GM23338 (cell line): ENCODE measurements around the gene MEGF11. TPM values are rescaled to one million over a fixed set of nuclear protein-coding genes. Genes with fewer than 3 reads are reported as not detected.

Source experiments
- ATAC-seq: fragments of 200-7000 bp; cut with Tn5 transposase; 3 replicates; pipeline ENCODE4 v1.9.1; 2020
- DNase-seq: peaks from one replicate; pipeline ENCODE4 v3.0.0-alpha.2; 2015; ENCODE audit warnings: low spot score
- H2AFZ ChIP-seq: fragments of 200-600 bp; sonication (generic); 2 replicates; pipeline ENCODE4 v1.8.0; 2016; ENCODE audit warnings: antibody characterized with exemption, mild to moderate bottlenecking, moderate library complexity
- H3F3A ChIP-seq: fragments of 200-600 bp; sonication (generic); replicated peaks from 2 replicates; pipeline ENCODE4 v1.8.0; 2017; ENCODE audit warnings: antibody characterized with exemption, mixed run types, low read depth
- H3K27ac ChIP-seq: fragments of 200-600 bp; sonication (generic); 2 replicates; pipeline ENCODE4 v1.6.1; 2016; ENCODE audit warnings: low read depth
- H3K27me3 ChIP-seq: fragments of 200-600 bp; sonication (generic); 2 replicates; pipeline ENCODE4 v1.8.0; 2016; ENCODE audit warnings: mild to moderate bottlenecking, mixed run types, moderate library complexity; ENCODE audit not compliant: insufficient read depth
- H3K36me3 ChIP-seq: fragments of 200-600 bp; sonication (generic); 2 replicates; pipeline ENCODE4 v1.8.0; 2016; ENCODE audit warnings: mild to moderate bottlenecking; ENCODE audit not compliant: insufficient read depth
- H3K4me1 ChIP-seq: fragments of 200-600 bp; sonication (generic); 2 replicates; pipeline ENCODE4 v1.8.0; 2016; ENCODE audit warnings: mild to moderate bottlenecking, moderate library complexity; ENCODE audit not compliant: insufficient read depth
- H3K4me2 ChIP-seq: fragments of 200-600 bp; sonication (generic); 2 replicates; pipeline ENCODE4 v1.7.1; 2017; ENCODE audit warnings: mixed run types
- H3K4me3 ChIP-seq: fragments of 200-600 bp; sonication (generic); 2 replicates; pipeline ENCODE4 v1.6.1; 2016; ENCODE audit warnings: mixed run types
- H3K79me2 ChIP-seq: fragments of 200-600 bp; sonication (generic); replicated peaks from 2 replicates; pipeline ENCODE4 v1.8.0; 2017; ENCODE audit warnings: mild to moderate bottlenecking; ENCODE audit not compliant: insufficient read depth
- H3K9me2 ChIP-seq: fragments of 200-600 bp; sonication (generic); 2 replicates; pipeline ENCODE4 v1.8.0; 2017; ENCODE audit not compliant: insufficient read depth
- H4K20me1 ChIP-seq: fragments of 200-600 bp; sonication (generic); replicated peaks from 2 replicates; pipeline ENCODE4 v1.8.0; 2017; ENCODE audit warnings: mild to moderate bottlenecking; ENCODE audit not compliant: insufficient read depth
- H3K27ac Mint-ChIP-seq: 2 replicates; pipeline ENCODE4 v1.8.0; 2020; ENCODE audit warnings: inconsistent platforms, mild to moderate bottlenecking, moderate library complexity, mixed read lengths
- H3K27me3 Mint-ChIP-seq: 3 replicates; pipeline ENCODE4 v1.8.0; 2022; ENCODE audit warnings: low read depth, mild to moderate bottlenecking, moderate library complexity, mixed read lengths, inconsistent platforms; ENCODE audit not compliant: insufficient read depth, poor library complexity
- H3K36me3 Mint-ChIP-seq: 3 replicates; pipeline ENCODE4 v1.8.0; 2021; ENCODE audit warnings: low read depth, mild to moderate bottlenecking, inconsistent platforms, moderate library complexity, mixed read lengths
- H3K4me1 Mint-ChIP-seq: 3 replicates; pipeline ENCODE4 v1.8.0; 2020; ENCODE audit warnings: mild to moderate bottlenecking, inconsistent platforms, mixed read lengths
- H3K4me3 Mint-ChIP-seq: 3 replicates; pipeline ENCODE4 v1.8.0; 2021; ENCODE audit warnings: moderate library complexity, mild to moderate bottlenecking, inconsistent platforms, mixed read lengths
- H3K9me3 Mint-ChIP-seq: 3 replicates; pipeline ENCODE4 v1.8.0; 2020; ENCODE audit warnings: moderate library complexity, mild to moderate bottlenecking, inconsistent platforms, mixed read lengths
- CREB1 ChIP-seq: fragments of 250-450 bp; sonication (Bioruptor Pico); IDR thresholded peaks from 2 replicates; pipeline ENCODE4 v1.5.0; 2020; ENCODE audit warnings: low read depth, mild to moderate bottlenecking, moderate library complexity
- EZH2 ChIP-seq: fragments of 200-600 bp; sonication (generic); IDR thresholded peaks from one replicate; pipeline ENCODE4 v1.8.0; 2017; ENCODE audit warnings: antibody characterized with exemption, mild to moderate bottlenecking, low read depth; ENCODE audit not compliant: unreplicated experiment
- EZH2phosphoT487 ChIP-seq: fragments of 200-600 bp; sonication (generic); IDR thresholded peaks from one replicate; pipeline ENCODE4 v1.8.1; 2018; ENCODE audit warnings: antibody characterized with exemption; ENCODE audit not compliant: unreplicated experiment
- JUNB ChIP-seq: IDR thresholded peaks from one replicate; pipeline ENCODE4 v1.6.1; 2016; ENCODE audit warnings: antibody characterized with exemption; ENCODE audit not compliant: unreplicated experiment
- NANOG ChIP-seq: IDR thresholded peaks from 2 replicates; pipeline ENCODE4 v1.6.1; 2016; ENCODE audit warnings: antibody characterized with exemption, borderline replicate concordance
- POLR2AphosphoS5 ChIP-seq: IDR thresholded peaks from 2 replicates; pipeline ENCODE4 v1.6.1; 2016; ENCODE audit warnings: antibody characterized with exemption, low read depth
- STAT1 ChIP-seq: IDR thresholded peaks from one replicate; pipeline ENCODE4 v1.6.1; 2016; ENCODE audit warnings: antibody characterized with exemption; ENCODE audit not compliant: unreplicated experiment
- ZNF114 ChIP-seq: fragments of 250-450 bp; sonication (Bioruptor Pico); IDR thresholded peaks from 2 replicates; pipeline ENCODE4 v1.5.0; 2020; ENCODE audit warnings: mild to moderate bottlenecking, moderate library complexity
- ZNF331 ChIP-seq: fragments of 250-450 bp; sonication (Bioruptor Pico); IDR thresholded peaks from 2 replicates; pipeline ENCODE4 v1.5.0; 2020; ENCODE audit warnings: low read depth, mild to moderate bottlenecking, moderate library complexity
- polyA plus RNA-seq: library from polyadenylated mRNA; unstranded; fragments of >200 nt; fragmentation: Nextera tagmentation; extraction: Ambion mirVana; gene quantifications from 2 replicates; pipeline ENCODE4 v1.2.1, GENCODE V29; 2016
- total RNA-seq: library from RNA; depleted of rRNA; stranded (reverse); fragments of >200 nt; shearing (Covaris generic); gene quantifications from 2 replicates; pipeline ENCODE4 v1.2.3, GENCODE V29; 2014
- TF ChIP-seq, protein P1 (sequence below): IDR thresholded peaks from 2 replicates; pipeline ENCODE4 v1.6.1; 2016; ENCODE audit warnings: antibody characterized with exemption
- TF ChIP-seq, protein P2 (sequence below), 2 experiments: fragments of 200-600 bp in 1 of 2; sonication (generic) in 1 of 2; conservative IDR thresholded peaks; 2 replicates each; pipeline versions ENCODE4 v1.5.1 to v1.6.1; 2016 to 2017; ENCODE audit warnings: antibody characterized with exemption in 2 of 2, low read depth in 2 of 2, mild to moderate bottlenecking in 2 of 2, moderate library complexity in 1 of 2
- TF ChIP-seq, protein P3 (sequence below): IDR thresholded peaks from one replicate; pipeline ENCODE4 v1.6.1; 2018; ENCODE audit warnings: antibody characterized with exemption; ENCODE audit not compliant: unreplicated experiment
- TF ChIP-seq, protein P4 (sequence below): fragments of 250-450 bp; sonication (Bioruptor Pico); IDR thresholded peaks from 2 replicates; pipeline ENCODE4 v1.5.0; 2020; ENCODE audit warnings: mild to moderate bottlenecking, moderate library complexity

Gene MEGF11
- total and polyA plus RNA-seq, 2 experiments from 2014 or later = 1.3 to 1.9 TPM

GRCh38 chr15:66167854-66168253, 85.7 kb downstream of the MEGF11 start:
- peaks cover 4% of the 10 kb centered on the region; the same call in 1 of the 2 replicates for H3K9me2 ChIP-seq
- no peak for ATAC-seq
- TF ChIP-seq CREB1 (no peak), ZNF331 (CRISPR knock-in tag) (no peak), STAT1 (no peak), EZH2 (no peak), JUNB (no peak), EZH2phosphoT487 (no peak), POLR2AphosphoS5 (no peak), ZNF114 (CRISPR knock-in tag) (no peak), NANOG (no peak)
- TF ChIP-seq, protein P1, sequence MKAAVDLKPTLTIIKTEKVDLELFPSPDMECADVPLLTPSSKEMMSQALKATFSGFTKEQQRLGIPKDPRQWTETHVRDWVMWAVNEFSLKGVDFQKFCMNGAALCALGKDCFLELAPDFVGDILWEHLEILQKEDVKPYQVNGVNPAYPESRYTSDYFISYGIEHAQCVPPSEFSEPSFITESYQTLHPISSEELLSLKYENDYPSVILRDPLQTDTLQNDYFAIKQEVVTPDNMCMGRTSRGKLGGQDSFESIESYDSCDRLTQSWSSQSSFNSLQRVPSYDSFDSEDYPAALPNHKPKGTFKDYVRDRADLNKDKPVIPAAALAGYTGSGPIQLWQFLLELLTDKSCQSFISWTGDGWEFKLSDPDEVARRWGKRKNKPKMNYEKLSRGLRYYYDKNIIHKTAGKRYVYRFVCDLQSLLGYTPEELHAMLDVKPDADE = no peak
- TF ChIP-seq, protein P2, sequence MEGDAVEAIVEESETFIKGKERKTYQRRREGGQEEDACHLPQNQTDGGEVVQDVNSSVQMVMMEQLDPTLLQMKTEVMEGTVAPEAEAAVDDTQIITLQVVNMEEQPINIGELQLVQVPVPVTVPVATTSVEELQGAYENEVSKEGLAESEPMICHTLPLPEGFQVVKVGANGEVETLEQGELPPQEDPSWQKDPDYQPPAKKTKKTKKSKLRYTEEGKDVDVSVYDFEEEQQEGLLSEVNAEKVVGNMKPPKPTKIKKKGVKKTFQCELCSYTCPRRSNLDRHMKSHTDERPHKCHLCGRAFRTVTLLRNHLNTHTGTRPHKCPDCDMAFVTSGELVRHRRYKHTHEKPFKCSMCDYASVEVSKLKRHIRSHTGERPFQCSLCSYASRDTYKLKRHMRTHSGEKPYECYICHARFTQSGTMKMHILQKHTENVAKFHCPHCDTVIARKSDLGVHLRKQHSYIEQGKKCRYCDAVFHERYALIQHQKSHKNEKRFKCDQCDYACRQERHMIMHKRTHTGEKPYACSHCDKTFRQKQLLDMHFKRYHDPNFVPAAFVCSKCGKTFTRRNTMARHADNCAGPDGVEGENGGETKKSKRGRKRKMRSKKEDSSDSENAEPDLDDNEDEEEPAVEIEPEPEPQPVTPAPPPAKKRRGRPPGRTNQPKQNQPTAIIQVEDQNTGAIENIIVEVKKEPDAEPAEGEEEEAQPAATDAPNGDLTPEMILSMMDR (conservative IDR thresholded peaks at IDR 0.05; ENCODE audit: low read depth in 2 of 2) = no peak
- TF ChIP-seq, protein P3, sequence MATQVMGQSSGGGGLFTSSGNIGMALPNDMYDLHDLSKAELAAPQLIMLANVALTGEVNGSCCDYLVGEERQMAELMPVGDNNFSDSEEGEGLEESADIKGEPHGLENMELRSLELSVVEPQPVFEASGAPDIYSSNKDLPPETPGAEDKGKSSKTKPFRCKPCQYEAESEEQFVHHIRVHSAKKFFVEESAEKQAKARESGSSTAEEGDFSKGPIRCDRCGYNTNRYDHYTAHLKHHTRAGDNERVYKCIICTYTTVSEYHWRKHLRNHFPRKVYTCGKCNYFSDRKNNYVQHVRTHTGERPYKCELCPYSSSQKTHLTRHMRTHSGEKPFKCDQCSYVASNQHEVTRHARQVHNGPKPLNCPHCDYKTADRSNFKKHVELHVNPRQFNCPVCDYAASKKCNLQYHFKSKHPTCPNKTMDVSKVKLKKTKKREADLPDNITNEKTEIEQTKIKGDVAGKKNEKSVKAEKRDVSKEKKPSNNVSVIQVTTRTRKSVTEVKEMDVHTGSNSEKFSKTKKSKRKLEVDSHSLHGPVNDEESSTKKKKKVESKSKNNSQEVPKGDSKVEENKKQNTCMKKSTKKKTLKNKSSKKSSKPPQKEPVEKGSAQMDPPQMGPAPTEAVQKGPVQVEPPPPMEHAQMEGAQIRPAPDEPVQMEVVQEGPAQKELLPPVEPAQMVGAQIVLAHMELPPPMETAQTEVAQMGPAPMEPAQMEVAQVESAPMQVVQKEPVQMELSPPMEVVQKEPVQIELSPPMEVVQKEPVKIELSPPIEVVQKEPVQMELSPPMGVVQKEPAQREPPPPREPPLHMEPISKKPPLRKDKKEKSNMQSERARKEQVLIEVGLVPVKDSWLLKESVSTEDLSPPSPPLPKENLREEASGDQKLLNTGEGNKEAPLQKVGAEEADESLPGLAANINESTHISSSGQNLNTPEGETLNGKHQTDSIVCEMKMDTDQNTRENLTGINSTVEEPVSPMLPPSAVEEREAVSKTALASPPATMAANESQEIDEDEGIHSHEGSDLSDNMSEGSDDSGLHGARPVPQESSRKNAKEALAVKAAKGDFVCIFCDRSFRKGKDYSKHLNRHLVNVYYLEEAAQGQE = no peak
- TF ChIP-seq, protein P4, sequence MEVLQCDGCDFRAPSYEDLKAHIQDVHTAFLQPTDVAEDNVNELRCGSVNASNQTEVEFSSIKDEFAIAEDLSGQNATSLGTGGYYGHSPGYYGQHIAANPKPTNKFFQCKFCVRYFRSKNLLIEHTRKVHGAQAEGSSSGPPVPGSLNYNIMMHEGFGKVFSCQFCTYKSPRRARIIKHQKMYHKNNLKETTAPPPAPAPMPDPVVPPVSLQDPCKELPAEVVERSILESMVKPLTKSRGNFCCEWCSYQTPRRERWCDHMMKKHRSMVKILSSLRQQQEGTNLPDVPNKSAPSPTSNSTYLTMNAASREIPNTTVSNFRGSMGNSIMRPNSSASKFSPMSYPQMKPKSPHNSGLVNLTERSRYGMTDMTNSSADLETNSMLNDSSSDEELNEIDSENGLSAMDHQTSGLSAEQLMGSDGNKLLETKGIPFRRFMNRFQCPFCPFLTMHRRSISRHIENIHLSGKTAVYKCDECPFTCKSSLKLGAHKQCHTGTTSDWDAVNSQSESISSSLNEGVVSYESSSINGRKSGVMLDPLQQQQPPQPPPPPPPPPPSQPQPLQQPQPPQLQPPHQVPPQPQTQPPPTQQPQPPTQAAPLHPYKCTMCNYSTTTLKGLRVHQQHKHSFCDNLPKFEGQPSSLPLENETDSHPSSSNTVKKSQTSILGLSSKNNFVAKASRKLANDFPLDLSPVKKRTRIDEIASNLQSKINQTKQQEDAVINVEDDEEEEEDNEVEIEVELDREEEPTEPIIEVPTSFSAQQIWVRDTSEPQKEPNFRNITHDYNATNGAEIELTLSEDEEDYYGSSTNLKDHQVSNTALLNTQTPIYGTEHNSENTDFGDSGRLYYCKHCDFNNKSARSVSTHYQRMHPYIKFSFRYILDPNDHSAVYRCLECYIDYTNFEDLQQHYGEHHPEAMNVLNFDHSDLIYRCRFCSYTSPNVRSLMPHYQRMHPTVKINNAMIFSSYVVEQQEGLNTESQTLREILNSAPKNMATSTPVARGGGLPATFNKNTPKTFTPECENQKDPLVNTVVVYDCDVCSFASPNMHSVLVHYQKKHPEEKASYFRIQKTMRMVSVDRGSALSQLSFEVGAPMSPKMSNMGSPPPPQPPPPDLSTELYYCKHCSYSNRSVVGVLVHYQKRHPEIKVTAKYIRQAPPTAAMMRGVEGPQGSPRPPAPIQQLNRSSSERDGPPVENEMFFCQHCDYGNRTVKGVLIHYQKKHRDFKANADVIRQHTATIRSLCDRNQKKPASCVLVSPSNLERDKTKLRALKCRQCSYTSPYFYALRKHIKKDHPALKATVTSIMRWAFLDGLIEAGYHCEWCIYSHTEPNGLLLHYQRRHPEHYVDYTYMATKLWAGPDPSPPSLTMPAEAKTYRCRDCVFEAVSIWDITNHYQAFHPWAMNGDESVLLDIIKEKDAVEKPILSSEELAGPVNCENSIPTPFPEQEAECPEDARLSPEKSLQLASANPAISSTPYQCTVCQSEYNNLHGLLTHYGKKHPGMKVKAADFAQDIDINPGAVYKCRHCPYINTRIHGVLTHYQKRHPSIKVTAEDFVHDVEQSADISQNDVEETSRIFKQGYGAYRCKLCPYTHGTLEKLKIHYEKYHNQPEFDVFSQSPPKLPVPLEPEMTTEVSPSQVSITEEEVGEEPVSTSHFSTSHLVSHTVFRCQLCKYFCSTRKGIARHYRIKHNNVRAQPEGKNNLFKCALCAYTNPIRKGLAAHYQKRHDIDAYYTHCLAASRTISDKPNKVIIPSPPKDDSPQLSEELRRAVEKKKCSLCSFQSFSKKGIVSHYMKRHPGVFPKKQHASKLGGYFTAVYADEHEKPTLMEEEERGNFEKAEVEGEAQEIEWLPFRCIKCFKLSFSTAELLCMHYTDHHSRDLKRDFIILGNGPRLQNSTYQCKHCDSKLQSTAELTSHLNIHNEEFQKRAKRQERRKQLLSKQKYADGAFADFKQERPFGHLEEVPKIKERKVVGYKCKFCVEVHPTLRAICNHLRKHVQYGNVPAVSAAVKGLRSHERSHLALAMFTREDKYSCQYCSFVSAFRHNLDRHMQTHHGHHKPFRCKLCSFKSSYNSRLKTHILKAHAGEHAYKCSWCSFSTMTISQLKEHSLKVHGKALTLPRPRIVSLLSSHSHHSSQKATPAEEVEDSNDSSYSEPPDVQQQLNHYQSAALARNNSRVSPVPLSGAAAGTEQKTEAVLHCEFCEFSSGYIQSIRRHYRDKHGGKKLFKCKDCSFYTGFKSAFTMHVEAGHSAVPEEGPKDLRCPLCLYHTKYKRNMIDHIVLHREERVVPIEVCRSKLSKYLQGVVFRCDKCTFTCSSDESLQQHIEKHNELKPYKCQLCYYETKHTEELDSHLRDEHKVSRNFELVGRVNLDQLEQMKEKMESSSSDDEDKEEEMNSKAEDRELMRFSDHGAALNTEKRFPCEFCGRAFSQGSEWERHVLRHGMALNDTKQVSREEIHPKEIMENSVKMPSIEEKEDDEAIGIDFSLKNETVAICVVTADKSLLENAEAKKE (CRISPR knock-in tag) = no peak

More at GRCh38 chr15:66167854-66168253, 85.7 kb downstream of the MEGF11 start:
- Mint-ChIP-seq H3K27ac (no peak overlapping the region), H3K4me1 (peaks cover 25% of the 10 kb centered on the region), H3K9me3 (no peaks in the 10 kb centered on the region), H3K36me3 (no peaks in the 10 kb centered on the region), H3K4me3 (no peak overlapping the region), H3K27me3 (peaks cover 13% of the 10 kb centered on the region)
- Histone ChIP-seq H3F3A (no peaks in the 10 kb centered on the region), H3K79me2 (no peaks in the 10 kb centered on the region), H3K4me2 (no peak overlapping the region), H3K4me1 (no peaks in the 10 kb centered on the region), H3K27me3 (no peaks in the 10 kb centered on the region), H3K4me3 (no peak overlapping the region), H2AFZ (no peak overlapping the region), H3K27ac (no peak overlapping the region), H4K20me1 (no peaks in the 10 kb centered on the region), H3K36me3 (no peaks in the 10 kb centered on the region)
- no peak for DNase-seq
